ENCODE data around the gene EFL1. TPM values are rescaled to one million over a fixed set of nuclear protein-coding genes. Genes with fewer than 3 reads are reported as not detected.
"Not testable (repeated sequence)": the region's sequence is repeated elsewhere in the genome, so short reads cannot be mapped to it uniquely, and the experiment has no call there.

The EFL1 gene
- polyA plus RNA-seq (2011; rRNA removed), result 13.0 and 20.7 TPM in 2 replicates
- polyA minus RNA-seq (2011; rRNA and poly(A)+ RNA removed), result 18.7 and 30.9 TPM in 2 replicates

DNA sequence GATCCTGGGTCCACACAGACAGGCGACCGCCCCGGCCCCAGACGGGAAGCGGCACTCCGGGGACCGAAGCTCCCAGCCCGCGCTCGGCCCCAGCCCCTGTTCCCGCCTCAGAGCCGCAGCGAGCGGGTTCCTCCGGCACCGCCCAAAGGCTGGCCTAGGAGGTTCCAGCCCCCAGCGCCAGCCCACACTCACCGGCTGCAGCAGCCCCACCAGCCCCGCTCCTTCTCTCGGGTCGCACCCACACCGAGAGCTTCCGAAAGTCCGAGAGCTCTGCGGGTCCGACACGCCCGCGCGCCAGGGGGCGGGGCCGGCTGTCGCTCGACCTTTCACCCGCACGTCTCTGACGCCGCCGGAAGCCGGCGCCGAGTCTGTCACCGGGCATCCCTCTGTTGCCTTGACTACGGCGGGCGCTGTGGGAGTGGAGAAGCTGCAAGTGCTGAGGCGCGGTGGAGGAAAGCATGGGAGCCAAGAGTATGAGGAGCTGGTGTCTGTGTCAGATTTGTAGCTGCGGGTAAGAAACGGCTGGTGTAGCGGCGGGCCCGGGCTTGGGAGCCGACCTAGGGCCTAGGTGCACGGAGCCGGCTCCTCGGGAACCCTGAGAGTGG, at the start of gene EFL1, which contains the start of gene SAXO2:
Gene EFL1 (minus strand): TSS at position 313 of the 605 bp plus-strand sequence. CDS start 956 bp downstream, outside the sequence.
Gene SAXO2 (plus strand): TSS at position 397 of the 605 bp plus-strand sequence. CDS start 62 bp downstream, at position 459.
- ChIA-PET POLR2A (no interaction called here), CTCF (interaction anchor here (1.3 to 1.4 kb wide), 2 partner anchors 18 to 23 kb away, joined by 3 to 4 read pairs; no protein-coding TSS in a partner anchor)
- Histone ChIP-seq H3K27me3 (ENCODE audit: control insufficient read depth, insufficient read depth, low read length) (no peaks in the 10 kb centered on the region), H3K4me3 (ENCODE audit: low read depth, low read length) (peak within 1 kb of the TSS; percentile 92), H3K36me3 (ENCODE audit: control insufficient read depth, insufficient read depth, low read length) (no peaks in the 10 kb centered on the region)
- TF ChIP-seq, protein P1, sequence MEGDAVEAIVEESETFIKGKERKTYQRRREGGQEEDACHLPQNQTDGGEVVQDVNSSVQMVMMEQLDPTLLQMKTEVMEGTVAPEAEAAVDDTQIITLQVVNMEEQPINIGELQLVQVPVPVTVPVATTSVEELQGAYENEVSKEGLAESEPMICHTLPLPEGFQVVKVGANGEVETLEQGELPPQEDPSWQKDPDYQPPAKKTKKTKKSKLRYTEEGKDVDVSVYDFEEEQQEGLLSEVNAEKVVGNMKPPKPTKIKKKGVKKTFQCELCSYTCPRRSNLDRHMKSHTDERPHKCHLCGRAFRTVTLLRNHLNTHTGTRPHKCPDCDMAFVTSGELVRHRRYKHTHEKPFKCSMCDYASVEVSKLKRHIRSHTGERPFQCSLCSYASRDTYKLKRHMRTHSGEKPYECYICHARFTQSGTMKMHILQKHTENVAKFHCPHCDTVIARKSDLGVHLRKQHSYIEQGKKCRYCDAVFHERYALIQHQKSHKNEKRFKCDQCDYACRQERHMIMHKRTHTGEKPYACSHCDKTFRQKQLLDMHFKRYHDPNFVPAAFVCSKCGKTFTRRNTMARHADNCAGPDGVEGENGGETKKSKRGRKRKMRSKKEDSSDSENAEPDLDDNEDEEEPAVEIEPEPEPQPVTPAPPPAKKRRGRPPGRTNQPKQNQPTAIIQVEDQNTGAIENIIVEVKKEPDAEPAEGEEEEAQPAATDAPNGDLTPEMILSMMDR (IDR thresholded peaks at IDR 0.05; ENCODE audit: insufficient read depth, low read depth, low read length), result no peak
- peak; percentile 47 for DNase-seq (ENCODE audit: low read depth)

DNA sequence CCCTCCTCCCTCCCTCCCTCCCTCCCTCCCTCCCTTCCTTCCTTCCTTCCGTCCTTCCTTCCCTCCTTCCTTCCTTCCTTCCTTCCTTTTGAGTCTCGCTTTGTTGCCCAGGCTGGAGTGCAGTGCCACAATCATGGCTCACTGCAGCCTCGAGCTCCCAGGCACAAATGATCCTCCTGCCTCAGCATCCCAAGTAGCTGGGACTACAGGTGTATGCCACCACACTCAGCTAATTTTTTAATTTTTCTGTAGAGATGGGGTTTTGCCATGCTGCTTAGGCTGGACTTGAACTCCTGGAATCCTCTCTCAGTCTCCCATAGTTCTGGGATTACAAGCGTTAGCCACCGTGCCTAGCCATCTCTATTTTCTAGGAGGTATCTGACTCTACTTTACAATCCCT, 48.8 kb upstream of the EFL1 start:
- CTCF ChIA-PET; H3K27me3 ChIP-seq (ENCODE audit: control insufficient read depth, insufficient read depth, low read length); DNase-seq (ENCODE audit: low read depth); POLR2A ChIA-PET; H3K4me3 ChIP-seq (ENCODE audit: low read depth, low read length); H3K36me3 ChIP-seq (ENCODE audit: control insufficient read depth, insufficient read depth, low read length): not testable (repeated sequence)

DNA sequence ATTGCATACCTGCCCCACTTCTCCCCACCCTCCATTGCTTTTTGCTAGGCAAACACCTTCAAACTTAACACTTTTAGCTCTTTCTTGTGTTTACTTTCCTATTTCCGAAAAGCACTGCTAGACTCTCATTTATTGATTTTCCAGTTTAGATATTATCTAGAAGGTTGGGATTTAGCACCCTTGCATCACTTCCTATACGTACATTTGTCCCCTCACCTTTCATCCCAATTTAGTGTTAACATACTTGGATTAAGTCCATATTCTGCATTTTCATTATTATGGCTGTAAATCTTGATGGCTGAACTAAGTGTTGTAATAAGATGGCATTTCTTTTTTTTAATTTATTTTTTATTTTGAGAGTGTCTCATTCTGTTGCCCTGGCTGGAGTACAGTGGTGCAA, 47.3 kb upstream of the EFL1 start:
- TF ChIP-seq, protein P1 (IDR thresholded peaks at IDR 0.05; ENCODE audit: insufficient read depth, low read depth, low read length), result no peak
- DNase-seq (ENCODE audit: low read depth), result no peak
- ChIA-PET CTCF (no interaction called here), POLR2A (no interaction called here)
- Histone ChIP-seq H3K27me3 (ENCODE audit: control insufficient read depth, insufficient read depth, low read length) (peaks cover 8% of the 10 kb centered on the region; the same call in 1 of the 2 replicates), H3K36me3 (ENCODE audit: control insufficient read depth, insufficient read depth, low read length) (no peaks in the 10 kb centered on the region), H3K4me3 (ENCODE audit: low read depth, low read length) (no peak overlapping the region)

DNA sequence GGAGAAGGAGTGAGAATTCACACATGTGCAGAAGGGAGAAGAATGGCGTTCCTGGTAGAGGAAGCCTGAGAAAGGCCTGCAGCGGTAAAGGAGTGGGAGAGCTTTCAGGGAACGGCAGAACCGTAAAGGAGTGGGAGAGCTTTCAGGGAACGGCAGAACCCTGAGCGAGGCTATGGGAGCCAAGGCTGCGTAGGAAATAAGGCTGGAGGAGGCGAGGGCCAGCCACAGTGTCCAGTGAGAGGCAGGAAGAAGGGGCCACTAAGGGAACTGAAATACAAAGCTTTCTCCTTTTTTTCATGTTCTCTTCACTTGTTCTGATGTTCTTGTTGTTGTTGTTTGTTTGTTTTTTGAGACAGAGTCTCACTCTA, 45.2 kb upstream of the EFL1 start:
- H3K36me3 ChIP-seq (ENCODE audit: control insufficient read depth, insufficient read depth, low read length), result no peaks in the 10 kb centered on the region
- ChIA-PET POLR2A (no interaction called here), CTCF (no interaction called here)
- no peak for DNase-seq (ENCODE audit: low read depth)
- TF ChIP-seq, protein P1 (IDR thresholded peaks at IDR 0.05; ENCODE audit: insufficient read depth, low read depth, low read length), result no peak
- peaks cover 8% of the 10 kb centered on the region for H3K27me3 ChIP-seq (ENCODE audit: control insufficient read depth, insufficient read depth, low read length)
- H3K4me3 ChIP-seq (ENCODE audit: low read depth, low read length), result no peak overlapping the region

DNA sequence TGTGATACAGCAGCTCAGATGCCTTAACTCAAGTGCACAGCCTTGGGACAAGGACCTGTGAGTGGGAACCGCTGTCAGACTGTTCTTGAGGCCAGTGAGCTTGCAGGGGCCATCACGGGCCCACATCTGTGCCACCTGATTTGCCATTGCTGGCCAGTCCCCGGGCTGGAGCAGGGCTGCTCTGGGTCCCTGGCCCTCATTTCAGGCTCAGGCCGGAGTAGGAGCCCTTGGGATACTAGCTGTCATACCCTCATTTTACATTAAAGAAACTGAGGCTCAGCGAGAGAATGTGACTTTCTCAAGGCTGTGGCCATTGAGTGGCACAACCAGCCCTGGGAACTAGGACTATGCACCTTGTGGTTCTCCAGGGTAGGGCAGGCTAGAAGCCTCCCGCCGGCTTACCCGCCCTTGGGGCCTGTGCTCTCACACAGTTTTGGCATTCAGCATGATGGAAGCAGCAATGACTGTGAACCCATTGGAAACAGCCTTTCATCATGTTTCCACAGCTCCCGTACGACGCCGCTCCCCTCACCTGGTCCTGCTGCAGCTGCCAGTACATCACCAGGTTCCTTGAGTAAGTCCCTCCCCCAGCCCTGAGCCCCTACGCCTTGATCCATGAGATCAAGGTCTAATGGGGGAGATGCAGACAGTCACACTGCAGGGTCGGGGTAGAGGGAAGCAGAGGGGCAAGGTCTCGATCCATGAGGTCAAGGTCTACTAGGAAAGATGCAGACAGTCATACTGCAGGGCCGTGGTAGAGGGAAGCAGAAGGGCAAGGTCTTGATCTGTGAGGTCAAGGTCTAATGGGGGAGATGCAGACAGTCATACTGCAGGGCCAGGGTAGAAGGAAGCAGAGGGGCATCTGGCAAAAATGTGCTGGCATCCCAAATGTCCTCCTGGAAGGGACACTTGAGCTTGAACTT, 44.5 kb upstream of the EFL1 start:
- no peak overlapping the region for H3K4me3 ChIP-seq (ENCODE audit: low read depth, low read length)
- no peaks in the 10 kb centered on the region for H3K36me3 ChIP-seq (ENCODE audit: control insufficient read depth, insufficient read depth, low read length)
- peaks cover 8% of the 10 kb centered on the region for H3K27me3 ChIP-seq (ENCODE audit: control insufficient read depth, insufficient read depth, low read length)
- no peak for DNase-seq (ENCODE audit: low read depth)
- POLR2A ChIA-PET, result no interaction called here
- TF ChIP-seq, protein P1 (IDR thresholded peaks at IDR 0.05; ENCODE audit: insufficient read depth, low read depth, low read length), result no peak
- CTCF ChIA-PET, result no interaction called here

All from BJ (cell line).